Keratinocyte (primary cell): ENCODE data around the gene RHOG. TPM values are rescaled to one million over a fixed set of nuclear protein-coding genes. Genes with fewer than 3 reads are reported as not detected.

ENCODE experiments used
- DNase-seq: peaks from one replicate; pipeline ENCODE4 v3.0.0-alpha.2; 2011; ENCODE audit warnings: low read depth, missing footprints, low spot score
- FAIRE-seq: peaks from 2 replicates; lab custom pipeline; 2011; peaks lifted over from hg19 to GRCh38; lab: Jason Lieb, UNC
- H2AFZ ChIP-seq: 2 replicates; pipeline ENCODE4 v1.6.0; 2012; ENCODE audit warnings: low read length, control low read depth, inconsistent platforms; ENCODE audit not compliant: control insufficient read depth
- H3K27ac ChIP-seq: 2 replicates; pipeline ENCODE4 v1.5.1; 2011; ENCODE audit warnings: low read length; ENCODE audit not compliant: control insufficient read depth, insufficient read depth
- H3K27me3 ChIP-seq: 3 replicates; pipeline ENCODE4 v1.6.0; 2011; ENCODE audit warnings: low read length; ENCODE audit not compliant: control insufficient read depth, insufficient read depth; ENCODE audit errors: extremely low read depth
- H3K36me3 ChIP-seq, 2 experiments: 2 replicates in 1 of 2; 3 replicates in 1 of 2; pipeline ENCODE4 v1.5.1; 2011; ENCODE audit warnings: low read length in 2 of 2, mild to moderate bottlenecking in 1 of 2; ENCODE audit not compliant: control insufficient read depth in 2 of 2, insufficient read depth in 2 of 2; ENCODE audit errors: extremely low read depth in 1 of 2
- H3K4me1 ChIP-seq: 3 replicates; pipeline ENCODE4 v1.5.1; 2011; ENCODE audit warnings: low read length; ENCODE audit not compliant: control insufficient read depth, insufficient read depth; ENCODE audit errors: extremely low read depth
- H3K4me2 ChIP-seq: 3 replicates; pipeline ENCODE4 v1.6.0; 2011; ENCODE audit warnings: low read depth, low read length; ENCODE audit not compliant: control insufficient read depth, insufficient read depth; ENCODE audit errors: extremely low read depth
- H3K4me3 ChIP-seq, 3 experiments: fragments of 200-600 bp in 1 of 3; sonication (generic) in 1 of 3; 2 replicates in 2 of 3; 3 replicates in 1 of 3; pipeline ENCODE4 v1.5.1; 2011 to 2016; ENCODE audit warnings: low read length in 3 of 3, mild to moderate bottlenecking in 3 of 3, control low read depth in 2 of 3, inconsistent platforms in 1 of 3, low read depth in 1 of 3, mixed read lengths in 1 of 3, mixed run types in 1 of 3, moderate library complexity in 1 of 3; ENCODE audit not compliant: control insufficient read depth in 2 of 3, insufficient read depth in 2 of 3; ENCODE audit errors: extremely low read depth in 1 of 3
- H3K79me2 ChIP-seq: 2 replicates; pipeline ENCODE4 v1.6.0; 2012; ENCODE audit warnings: low read length; ENCODE audit not compliant: control insufficient read depth, insufficient read depth
- H3K9ac ChIP-seq: 3 replicates; pipeline ENCODE4 v1.6.0; 2011; ENCODE audit warnings: low read length; ENCODE audit not compliant: control insufficient read depth, insufficient read depth; ENCODE audit errors: extremely low read depth
- H3K9me1 ChIP-seq: 3 replicates; pipeline ENCODE4 v1.6.0; 2011; ENCODE audit warnings: low read length; ENCODE audit not compliant: control insufficient read depth, insufficient read depth; ENCODE audit errors: extremely low read depth
- H3K9me3 ChIP-seq: 2 replicates; pipeline ENCODE4 v1.5.1; 2012; ENCODE audit warnings: low read depth, low read length; ENCODE audit not compliant: control insufficient read depth
- H4K20me1 ChIP-seq: 3 replicates; pipeline ENCODE4 v1.6.0; 2011; ENCODE audit warnings: low read length; ENCODE audit not compliant: control insufficient read depth, insufficient read depth; ENCODE audit errors: extremely low read depth
- CTCF ChIP-seq, 3 experiments: IDR thresholded peaks in 1 of 3; conservative IDR thresholded peaks in 1 of 3; optimal IDR thresholded peaks in 1 of 3; 2 replicates in 2 of 3; 3 replicates in 1 of 3; pipeline versions ENCODE3 to v1.5.1; 2011; ENCODE audit warnings: low read length in 3 of 3, mild to moderate bottlenecking in 3 of 3, moderate library complexity in 2 of 3, control low read depth in 1 of 3, inconsistent platforms in 1 of 3; ENCODE audit not compliant: insufficient read depth in 2 of 3; ENCODE audit errors: extremely low read depth in 1 of 3
- EZH2 ChIP-seq: IDR thresholded peaks from one replicate; pipeline ENCODE4 v1.6.1; 2012; ENCODE audit warnings: inconsistent platforms, mild to moderate bottlenecking, low read length, moderate library complexity
- dilution Hi-C: fragments of 300-500 bp; cut with MboI; formaldehyde crosslinking; loops from one replicate; pipeline ENCODE4 v1.7.0; 2020; ENCODE audit warnings: low sequenced_read_pairs; ENCODE audit not compliant: extremely low pct_ligation_motif_present
- polyA plus RNA-seq, 5 experiments: library from polyadenylated mRNA; depleted of rRNA in 3 of 5; stranded (reverse) in 3 of 5; stranded (forward) in 1 of 5; unstranded in 1 of 5; fragments of >200 nt; gene quantifications; 1 replicate in 1 of 5; 2 replicates in 3 of 5; 3 replicates in 1 of 5; pipeline versions ENCODE4 v1.2.1 to v1.2.3, GENCODE V29; 2011 to 2012; ENCODE audit warnings: missing spikeins in 2 of 5, low read depth in 1 of 5, low replicate concordance in 1 of 5

The RHOG gene
- polyA plus RNA-seq, 1 donor (not counting 4 experiments of a cell fraction or from before 2014, with no cell fraction given) = 39.8 TPM

DNA sequence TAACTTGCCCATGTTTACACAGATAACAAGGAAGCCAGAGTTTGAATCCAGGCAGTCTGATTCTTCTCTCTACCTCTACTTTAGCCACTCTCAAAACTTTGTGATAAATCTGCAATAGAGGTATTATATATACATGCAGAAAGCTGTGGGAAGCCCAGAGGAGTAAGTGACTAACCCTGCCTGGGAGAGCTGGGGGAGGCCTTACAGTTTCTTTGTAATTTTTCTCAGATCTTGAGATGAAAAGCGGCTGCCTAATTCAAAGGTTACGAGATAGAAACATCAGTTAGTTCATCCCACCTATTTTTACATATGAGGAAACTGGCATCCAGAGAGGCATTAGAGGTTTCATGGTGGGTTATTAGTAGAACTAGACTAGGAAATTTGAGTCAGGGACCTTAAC, 19.6 kb upstream of the RHOG start:
- dilution Hi-C loops = loop anchor here (25.0 kb wide), 1 partner anchor 202 kb away; no protein-coding TSS in a partner anchor
- Histone ChIP-seq H3K9ac (no peak overlapping the region), H3K4me1 (peaks cover 36% of the 10 kb centered on the region), H3K4me3 (no peak overlapping the region), H3K4me2 (no peak overlapping the region), H2AFZ (no peak overlapping the region), H3K27me3 (no peaks in the 10 kb centered on the region), H3K27ac (no peak overlapping the region), H3K9me1 (no peaks in the 10 kb centered on the region), H3K9me3 (no peaks in the 10 kb centered on the region), H3K36me3 (peaks cover 0 to 1% of the 10 kb centered on the region in 2 experiments), H3K79me2 (peaks cover 89% of the 10 kb centered on the region), H4K20me1 (no peaks in the 10 kb centered on the region)
- FAIRE-seq (no peak), DNase-seq (no peak)
- no peak for TF ChIP-seq CTCF (optimal IDR thresholded peaks at IDR 0.05 in 1 of 3, IDR thresholded peaks at IDR 0.05 in 1 of 3, conservative IDR thresholded peaks at IDR 0.05 in 1 of 3; ENCODE audit: extremely low read depth in 1 of 3, insufficient read depth in 2 of 3, low read length in 3 of 3)
- no peak for TF ChIP-seq EZH2

DNA sequence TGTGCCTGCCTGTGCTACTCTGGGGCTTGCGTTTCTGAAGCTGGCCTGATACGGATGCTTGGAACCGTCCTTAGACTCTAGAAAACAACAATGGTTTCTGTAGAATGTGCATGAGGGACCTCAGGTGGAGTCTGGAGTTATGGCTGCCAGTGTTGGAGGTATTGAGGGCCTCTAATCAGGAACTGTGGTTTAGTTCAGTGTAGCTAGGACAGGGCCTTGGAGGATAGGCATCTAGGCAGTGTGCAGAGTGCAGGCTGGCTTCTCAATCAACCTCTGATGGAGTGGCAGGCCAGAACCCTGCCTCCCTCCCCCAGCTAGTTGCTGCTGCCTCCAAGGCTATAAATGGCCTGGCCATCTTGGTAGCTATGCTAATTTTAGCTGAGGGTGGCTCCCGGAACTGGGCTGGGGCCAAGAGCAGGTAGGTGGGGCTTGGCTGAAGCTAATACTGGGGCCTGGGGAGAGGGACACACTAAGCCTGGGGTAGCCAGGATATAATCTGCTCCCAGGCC, 18.7 kb upstream of the RHOG start:
- Histone ChIP-seq H3K4me2 (peak overlapping the region; percentile 20), H3K9me3 (no peaks in the 10 kb centered on the region), H3K27me3 (no peaks in the 10 kb centered on the region), H4K20me1 (no peaks in the 10 kb centered on the region), H3K4me3 (no peak overlapping the region), H3K36me3 (peaks cover 0 to 1% of the 10 kb centered on the region in 2 experiments), H3K9ac (no peak overlapping the region), H3K79me2 (peaks cover 83% of the 10 kb centered on the region), H3K9me1 (no peaks in the 10 kb centered on the region), H3K4me1 (peaks cover 33% of the 10 kb centered on the region), H2AFZ (no peak overlapping the region), H3K27ac (no peak overlapping the region)
- no peak for TF ChIP-seq CTCF (optimal IDR thresholded peaks at IDR 0.05 in 1 of 3, IDR thresholded peaks at IDR 0.05 in 1 of 3, conservative IDR thresholded peaks at IDR 0.05 in 1 of 3; ENCODE audit: extremely low read depth in 1 of 3, insufficient read depth in 2 of 3, low read length in 3 of 3)
- FAIRE-seq = no peak
- no peak for DNase-seq
- dilution Hi-C loops = loop anchor here (25.0 kb wide), 1 partner anchor 203 kb away; no protein-coding TSS in a partner anchor
